Neural progenitor cell (in vitro differentiated cells): ENCODE measurements around the gene RNF214. TPM values are rescaled to one million over a fixed set of nuclear protein-coding genes. Genes with fewer than 3 reads are reported as not detected.

Experiments
- DNase-seq: peaks from one replicate; pipeline ENCODE4 v3.0.0-alpha.2; 2016; ENCODE audit warnings: low spot score
- H2AFZ ChIP-seq: fragments of 200-600 bp; sonication (generic); replicated peaks from 2 replicates; pipeline ENCODE4 v1.6.1; 2016; ENCODE audit warnings: antibody characterized with exemption
- H3F3A ChIP-seq: fragments of 200-600 bp; sonication (generic); 2 replicates; pipeline ENCODE4 v1.6.1; 2016; ENCODE audit warnings: antibody characterized with exemption, low read depth
- H3K27ac ChIP-seq: fragments of 200-600 bp; sonication (generic); 2 replicates; pipeline ENCODE4 v1.5.1; 2016; ENCODE audit warnings: mild to moderate bottlenecking
- H3K27me3 ChIP-seq: fragments of 200-600 bp; sonication (generic); 2 replicates; pipeline ENCODE4 v1.6.1; 2016; ENCODE audit warnings: mild to moderate bottlenecking, moderate library complexity
- H3K36me3 ChIP-seq: fragments of 200-600 bp; sonication (generic); 2 replicates; pipeline ENCODE4 v1.5.1; 2016
- H3K4me1 ChIP-seq: fragments of 200-600 bp; sonication (generic); 2 replicates; pipeline ENCODE4 v1.6.1; 2016; ENCODE audit warnings: mixed run types
- H3K4me2 ChIP-seq: fragments of 200-600 bp; sonication (generic); 2 replicates; pipeline ENCODE4 v1.6.1; 2016
- H3K4me3 ChIP-seq: fragments of 200-600 bp; sonication (generic); 2 replicates; pipeline ENCODE4 v1.5.1; 2016
- H3K79me2 ChIP-seq: fragments of 200-600 bp; sonication (generic); 2 replicates; pipeline ENCODE4 v1.6.1; 2016; ENCODE audit warnings: low read depth
- H3K9ac ChIP-seq: fragments of 200-600 bp; sonication (generic); 2 replicates; pipeline ENCODE4 v1.6.1; 2016
- H3K9me3 ChIP-seq: fragments of 200-600 bp; sonication (generic); 2 replicates; pipeline ENCODE4 v1.5.1; 2016; ENCODE audit warnings: low read depth
- H4K20me1 ChIP-seq: fragments of 200-600 bp; sonication (generic); 2 replicates; pipeline ENCODE4 v1.6.1; 2016; ENCODE audit warnings: low read depth
- H3K27ac Mint-ChIP-seq: 3 replicates; pipeline ENCODE4 v1.8.0; 2021; ENCODE audit warnings: mixed read lengths
- H3K27me3 Mint-ChIP-seq: 2 replicates; pipeline ENCODE4 v1.8.0; 2022; ENCODE audit warnings: low read depth, mild to moderate bottlenecking, inconsistent platforms, moderate library complexity, mixed read lengths; ENCODE audit not compliant: insufficient read depth
- H3K36me3 Mint-ChIP-seq: 3 replicates; pipeline ENCODE4 v1.8.0; 2021; ENCODE audit warnings: mixed read lengths
- H3K4me1 Mint-ChIP-seq: 3 replicates; pipeline ENCODE4 v1.8.0; 2021; ENCODE audit warnings: mixed read lengths
- H3K4me3 Mint-ChIP-seq: 3 replicates; pipeline ENCODE4 v1.8.0; 2021; ENCODE audit warnings: mild to moderate bottlenecking, moderate library complexity, mixed read lengths
- H3K9me3 Mint-ChIP-seq: 3 replicates; pipeline ENCODE4 v1.8.0; 2020; ENCODE audit warnings: mixed read lengths
- CTCF ChIP-seq: fragments of 200-600 bp; sonication (generic); IDR thresholded peaks from 2 replicates; pipeline ENCODE4 v1.5.1; 2017; ENCODE audit warnings: antibody characterized with exemption, mild to moderate bottlenecking
- EZH2 ChIP-seq: fragments of 200-600 bp; sonication (generic); IDR thresholded peaks from 2 replicates; pipeline ENCODE4 v1.6.1; 2017; ENCODE audit warnings: antibody characterized with exemption, mild to moderate bottlenecking, moderate library complexity
- EZH2phosphoT487 ChIP-seq: fragments of 200-600 bp; sonication (generic); IDR thresholded peaks from 2 replicates; pipeline ENCODE4 v1.6.1; 2017; ENCODE audit warnings: antibody characterized with exemption
- total RNA-seq: library from RNA; depleted of rRNA; stranded (reverse); fragments of >200 nt; gene quantifications from 2 replicates; pipeline ENCODE4 v1.2.3, GENCODE V29; 2015; ENCODE audit warnings: low replicate concordance

Gene RNF214
- total RNA-seq, 1 donor from 2014 or later = 43.6 TPM

- no peak overlapping the region for H3K27ac ChIP-seq
- H3K27me3 Mint-ChIP-seq = no peaks in the 10 kb centered on the region
- H3K36me3 Mint-ChIP-seq = peaks cover 3% of the 10 kb centered on the region
- no peak overlapping the region for H3K4me3 ChIP-seq
- no peaks in the 10 kb centered on the region for H3K27me3 ChIP-seq
- no peaks in the 10 kb centered on the region for H3K9me3 Mint-ChIP-seq
- peaks cover 3% of the 10 kb centered on the region for H3K4me1 Mint-ChIP-seq
- no peaks in the 10 kb centered on the region for H3K9me3 ChIP-seq
- no peak overlapping the region for H3K9ac ChIP-seq
- H3K4me2 ChIP-seq = no peak overlapping the region
- H3K79me2 ChIP-seq = no peaks in the 10 kb centered on the region
- no peak for DNase-seq
- H3K36me3 ChIP-seq = no peaks in the 10 kb centered on the region
- no peak overlapping the region for H3K27ac Mint-ChIP-seq
- no peak overlapping the region for H2AFZ ChIP-seq
- no peak overlapping the region for H3K4me3 Mint-ChIP-seq
- no peaks in the 10 kb centered on the region for H4K20me1 ChIP-seq
- H3K4me1 ChIP-seq = no peaks in the 10 kb centered on the region
- no peaks in the 10 kb centered on the region for H3F3A ChIP-seq
- TF ChIP-seq CTCF (no peak), EZH2 (no peak), EZH2phosphoT487 (no peak)
Observed at GRCh38 chr11:117220999-117221774, 11.3 kb upstream of the RNF214 start.

DNA sequence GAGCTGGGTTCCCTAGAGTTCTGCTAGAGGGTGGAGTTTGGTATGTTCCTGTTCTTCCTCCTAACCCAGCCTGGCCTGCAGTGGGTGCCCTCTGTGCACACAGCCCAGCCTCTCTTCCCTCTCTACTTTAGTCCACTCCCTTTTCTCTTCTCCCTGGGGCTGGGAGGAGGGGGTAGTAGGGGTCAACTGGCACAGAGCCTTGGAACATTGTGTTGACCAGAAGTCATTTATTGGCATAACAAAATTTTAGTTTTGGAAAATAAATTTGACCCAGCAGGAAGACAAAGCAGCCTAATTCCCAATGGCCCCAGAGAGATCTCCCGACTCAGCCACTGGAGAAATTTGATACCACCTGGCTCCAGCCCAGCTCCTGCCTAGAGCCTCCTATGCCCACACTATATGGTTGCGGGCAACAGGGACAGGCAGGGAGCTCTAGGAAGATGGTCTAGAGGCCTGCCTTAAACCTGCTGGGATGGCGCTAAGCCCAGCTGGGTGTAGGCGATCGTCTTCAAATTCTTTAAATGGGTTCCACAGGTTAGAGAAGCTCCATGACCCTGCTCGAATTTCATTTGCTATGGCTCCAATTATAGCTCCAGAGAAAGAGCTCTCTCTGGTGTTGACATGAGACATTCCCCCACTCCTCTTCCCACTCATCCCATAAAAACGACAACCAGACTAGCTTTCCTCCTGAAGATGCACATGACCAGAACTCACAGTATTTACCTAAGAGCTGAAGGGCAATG, 10.5 kb upstream of the RNF214 start:
- Mint-ChIP-seq H3K27ac (no peak overlapping the region), H3K36me3 (peaks cover 3% of the 10 kb centered on the region), H3K4me1 (peaks cover 3% of the 10 kb centered on the region), H3K27me3 (no peaks in the 10 kb centered on the region), H3K9me3 (no peaks in the 10 kb centered on the region), H3K4me3 (no peak overlapping the region)
- no peak overlapping the region for H3K4me2 ChIP-seq
- no peaks in the 10 kb centered on the region for H3K27me3 ChIP-seq
- peaks cover 4% of the 10 kb centered on the region for H3F3A ChIP-seq
- no peak overlapping the region for H3K27ac ChIP-seq
- H3K9ac ChIP-seq = no peak overlapping the region
- no peak for DNase-seq
- H3K79me2 ChIP-seq = no peaks in the 10 kb centered on the region
- H3K4me3 ChIP-seq = no peak overlapping the region
- no peaks in the 10 kb centered on the region for H3K4me1 ChIP-seq
- no peaks in the 10 kb centered on the region for H3K36me3 ChIP-seq
- no peak overlapping the region for H2AFZ ChIP-seq
- TF ChIP-seq CTCF = no peak
- TF ChIP-seq EZH2 = no peak
- H3K9me3 ChIP-seq = no peaks in the 10 kb centered on the region
- no peaks in the 10 kb centered on the region for H4K20me1 ChIP-seq

- H3K9me3 Mint-ChIP-seq = no peaks in the 10 kb centered on the region
- H3K4me3 Mint-ChIP-seq = no peak overlapping the region
- H2AFZ ChIP-seq = no peak overlapping the region
- no peak for TF ChIP-seq EZH2phosphoT487
- H3K36me3 ChIP-seq = no peaks in the 10 kb centered on the region
- peaks cover 3% of the 10 kb centered on the region for H3K4me1 Mint-ChIP-seq
- H3K27ac Mint-ChIP-seq = no peak overlapping the region
- H3K9me3 ChIP-seq = no peaks in the 10 kb centered on the region
- H3K4me2 ChIP-seq = no peak overlapping the region
- H3K27me3 Mint-ChIP-seq = no peaks in the 10 kb centered on the region
- H3K4me3 ChIP-seq = no peak overlapping the region
- peaks cover 6% of the 10 kb centered on the region for H3K36me3 Mint-ChIP-seq
- no peak overlapping the region for H3K27ac ChIP-seq
- H3K4me1 ChIP-seq = no peaks in the 10 kb centered on the region
- no peaks in the 10 kb centered on the region for H3K27me3 ChIP-seq
- DNase-seq = no peak
- H4K20me1 ChIP-seq = no peaks in the 10 kb centered on the region
- H3K9ac ChIP-seq = no peak overlapping the region
- H3F3A ChIP-seq = peaks cover 8% of the 10 kb centered on the region
- no peaks in the 10 kb centered on the region for H3K79me2 ChIP-seq
Observed at GRCh38 chr11:117222991-117223740, 9.3 kb upstream of the RNF214 start.
